ENCODE data around the gene FZD2.
"Not testable (repeated sequence)": the region's sequence is repeated elsewhere in the genome, so short reads cannot be mapped to it uniquely, and the experiment has no call there.

FZD2 gene

GRCh38 chr17:44587339-44587738, 30.1 kb downstream of the FZD2 start:
- TF ChIP-seq ZFX (IDR thresholded peaks at IDR 0.05; ENCODE audit: borderline replicate concordance) = no peak
- TF ChIP-seq, protein P1, sequence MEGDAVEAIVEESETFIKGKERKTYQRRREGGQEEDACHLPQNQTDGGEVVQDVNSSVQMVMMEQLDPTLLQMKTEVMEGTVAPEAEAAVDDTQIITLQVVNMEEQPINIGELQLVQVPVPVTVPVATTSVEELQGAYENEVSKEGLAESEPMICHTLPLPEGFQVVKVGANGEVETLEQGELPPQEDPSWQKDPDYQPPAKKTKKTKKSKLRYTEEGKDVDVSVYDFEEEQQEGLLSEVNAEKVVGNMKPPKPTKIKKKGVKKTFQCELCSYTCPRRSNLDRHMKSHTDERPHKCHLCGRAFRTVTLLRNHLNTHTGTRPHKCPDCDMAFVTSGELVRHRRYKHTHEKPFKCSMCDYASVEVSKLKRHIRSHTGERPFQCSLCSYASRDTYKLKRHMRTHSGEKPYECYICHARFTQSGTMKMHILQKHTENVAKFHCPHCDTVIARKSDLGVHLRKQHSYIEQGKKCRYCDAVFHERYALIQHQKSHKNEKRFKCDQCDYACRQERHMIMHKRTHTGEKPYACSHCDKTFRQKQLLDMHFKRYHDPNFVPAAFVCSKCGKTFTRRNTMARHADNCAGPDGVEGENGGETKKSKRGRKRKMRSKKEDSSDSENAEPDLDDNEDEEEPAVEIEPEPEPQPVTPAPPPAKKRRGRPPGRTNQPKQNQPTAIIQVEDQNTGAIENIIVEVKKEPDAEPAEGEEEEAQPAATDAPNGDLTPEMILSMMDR (IDR thresholded peaks at IDR 0.05) = no peak
- H3K27ac ChIP-seq = no peak overlapping the region

GRCh38 chr17:44589316-44590071, 32.2 kb downstream of the FZD2 start:
- TF ChIP-seq ZFX (IDR thresholded peaks at IDR 0.05; ENCODE audit: borderline replicate concordance) = no peak
- TF ChIP-seq, protein P1 (IDR thresholded peaks at IDR 0.05) = no peak
- H3K27ac ChIP-seq = no peak overlapping the region

- not testable (repeated sequence) for H3K27ac ChIP-seq
These were observed 32.8 kb downstream of the FZD2 start for GRCh38 chr17:44590072-44590462.

- H3K27ac ChIP-seq = not testable (repeated sequence)
These were observed 33.5 kb downstream of the FZD2 start for GRCh38 chr17:44590762-44591161.

GRCh38 chr17:44591206-44591605, 33.9 kb downstream of the FZD2 start:
- no peak for TF ChIP-seq ZFX (IDR thresholded peaks at IDR 0.05; ENCODE audit: borderline replicate concordance)
- TF ChIP-seq, protein P1 (IDR thresholded peaks at IDR 0.05) = no peak
- no peak overlapping the region for H3K27ac ChIP-seq

- no peak overlapping the region for H3K27ac ChIP-seq
- TF ChIP-seq ZFX (IDR thresholded peaks at IDR 0.05; ENCODE audit: borderline replicate concordance) = no peak
- TF ChIP-seq, protein P1 (IDR thresholded peaks at IDR 0.05) = no peak
These were observed 35.9 kb downstream of the FZD2 start for GRCh38 chr17:44593156-44593555.

DNA sequence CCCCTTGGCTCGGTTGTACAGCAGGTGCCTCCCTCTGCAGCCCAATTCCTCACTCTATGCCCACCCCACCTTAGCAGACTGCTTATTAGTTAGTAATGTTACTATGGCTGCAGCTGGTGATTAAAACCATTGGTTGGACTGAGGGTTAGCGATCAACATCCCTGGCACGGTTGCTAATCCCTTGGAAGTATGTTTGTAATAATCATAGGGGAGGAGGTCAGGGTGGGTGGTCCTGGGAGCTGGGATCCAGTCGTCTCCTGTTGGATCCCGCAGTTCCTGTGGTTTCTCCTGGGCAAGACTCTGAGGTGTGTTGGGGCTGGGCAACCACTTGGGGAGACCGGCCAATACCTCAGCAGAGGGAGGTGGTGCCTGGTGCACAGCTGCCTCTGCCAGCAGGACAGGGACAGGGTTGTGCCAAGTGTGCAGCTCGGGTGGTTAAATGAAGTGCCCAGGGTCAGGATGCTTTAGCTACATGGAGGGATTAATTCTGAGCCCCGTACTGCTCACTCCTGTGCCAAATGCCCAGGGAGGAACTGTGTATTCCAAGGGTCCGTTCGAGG, 38.0 kb downstream of the FZD2 start:
- TF ChIP-seq ZFX (IDR thresholded peaks at IDR 0.05; ENCODE audit: borderline replicate concordance) = no peak
- TF ChIP-seq, protein P1 (IDR thresholded peaks at IDR 0.05) = no peak
- no peak overlapping the region for H3K27ac ChIP-seq

DNA sequence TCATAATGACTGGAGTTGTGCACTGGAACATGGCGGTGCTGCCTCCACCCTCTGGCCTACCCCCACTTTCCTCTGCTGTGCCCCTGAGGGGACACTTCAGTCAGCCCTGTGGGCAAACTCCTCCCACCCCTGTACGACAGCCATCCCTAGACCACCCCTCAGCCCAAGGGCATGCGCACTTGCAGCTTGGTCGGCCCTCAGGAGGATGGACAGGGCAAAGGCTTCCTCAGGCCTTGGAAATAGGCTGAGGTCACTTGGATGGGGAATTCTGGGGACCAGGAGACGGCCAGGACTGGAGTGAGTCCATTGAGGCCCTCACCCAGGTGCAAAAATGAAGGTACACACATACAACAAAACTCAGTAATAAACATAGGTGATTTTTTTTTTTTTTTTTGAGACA, 41.0 kb downstream of the FZD2 start:
- TF ChIP-seq ZFX (IDR thresholded peaks at IDR 0.05; ENCODE audit: borderline replicate concordance) = no peak
- TF ChIP-seq, protein P1 (IDR thresholded peaks at IDR 0.05) = no peak
- no peak overlapping the region for H3K27ac ChIP-seq

All from 22Rv1 (cell line).